Memory B cell (primary cell): ENCODE measurements around the gene LIPM.

Experiments
- ATAC-seq: fragments of 150-1000 bp; cut with Tn5 transposase; 2 replicates; pipeline ENCODE4 v1.10.0; 2021; ENCODE audit warnings: low read depth, mild to moderate bottlenecking, moderate library complexity
- DNase-seq, 2 donors: peaks; one replicate each; pipeline ENCODE4 v3.0.0; 2022; ENCODE audit warnings: low spot score in 2 of 2
- H3K27ac Mint-ChIP-seq: one replicate; pipeline ENCODE4 v1.8.0; 2022; ENCODE audit warnings: mild to moderate bottlenecking, moderate library complexity, mixed read lengths
- H3K27me3 Mint-ChIP-seq: one replicate; pipeline ENCODE4 v1.8.0; 2022; ENCODE audit warnings: mixed read lengths
- H3K36me3 Mint-ChIP-seq: one replicate; pipeline ENCODE4 v1.8.0; 2022; ENCODE audit warnings: mild to moderate bottlenecking, mixed read lengths
- H3K4me1 Mint-ChIP-seq: one replicate; pipeline ENCODE4 v1.8.0; 2022; ENCODE audit warnings: mixed read lengths
- H3K4me3 Mint-ChIP-seq: one replicate; pipeline ENCODE4 v1.8.0; 2022; ENCODE audit warnings: mild to moderate bottlenecking, moderate library complexity, mixed read lengths
- H3K9me3 Mint-ChIP-seq: one replicate; pipeline ENCODE4 v1.8.0; 2022; ENCODE audit warnings: mixed read lengths

Gene LIPM, protein sequence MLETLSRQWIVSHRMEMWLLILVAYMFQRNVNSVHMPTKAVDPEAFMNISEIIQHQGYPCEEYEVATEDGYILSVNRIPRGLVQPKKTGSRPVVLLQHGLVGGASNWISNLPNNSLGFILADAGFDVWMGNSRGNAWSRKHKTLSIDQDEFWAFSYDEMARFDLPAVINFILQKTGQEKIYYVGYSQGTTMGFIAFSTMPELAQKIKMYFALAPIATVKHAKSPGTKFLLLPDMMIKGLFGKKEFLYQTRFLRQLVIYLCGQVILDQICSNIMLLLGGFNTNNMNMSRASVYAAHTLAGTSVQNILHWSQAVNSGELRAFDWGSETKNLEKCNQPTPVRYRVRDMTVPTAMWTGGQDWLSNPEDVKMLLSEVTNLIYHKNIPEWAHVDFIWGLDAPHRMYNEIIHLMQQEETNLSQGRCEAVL

DNA sequence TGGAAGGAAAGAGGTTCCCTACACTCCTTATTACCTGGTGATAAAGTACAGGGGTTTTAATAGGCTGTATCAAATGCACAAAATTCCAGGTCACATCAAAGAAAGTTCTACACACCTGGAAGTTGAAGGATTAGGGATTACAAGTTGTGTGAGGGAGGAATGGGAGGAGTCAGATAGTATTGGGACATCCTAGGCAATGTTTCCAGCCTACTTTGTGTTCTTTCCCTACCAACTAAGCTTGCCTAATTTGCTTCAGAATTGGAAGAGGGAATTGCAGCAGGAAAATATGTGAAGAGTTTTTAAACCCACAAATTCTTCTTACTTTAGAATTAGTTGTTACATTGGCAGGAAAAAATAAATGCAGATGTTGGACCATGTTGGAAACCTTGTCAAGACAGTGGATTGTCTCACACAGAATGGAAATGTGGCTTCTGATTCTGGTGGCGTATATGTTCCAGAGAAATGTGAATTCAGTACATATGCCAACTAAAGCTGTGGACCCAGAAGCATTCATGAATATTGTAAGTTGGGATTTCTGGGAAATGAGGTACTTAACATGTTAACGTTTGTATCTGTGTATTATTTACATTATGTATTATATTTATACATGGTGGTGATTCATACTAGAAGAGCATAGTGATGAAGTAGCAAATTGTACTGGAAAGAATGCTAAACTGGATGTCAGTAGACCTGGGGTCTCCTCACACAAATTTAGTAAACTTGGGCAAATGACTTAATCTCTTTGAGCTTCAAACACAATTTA, at the start of gene LIPM:
Gene LIPM (plus strand): TSS at position 208 of the 763 bp plus-strand sequence. CDS start 167 bp downstream, at position 375.
- H3K4me1 Mint-ChIP-seq: no peaks in the 10 kb centered on the region
- H3K9me3 Mint-ChIP-seq: no peaks in the 10 kb centered on the region
- ATAC-seq (no peak), DNase-seq (no peak)
- H3K27ac Mint-ChIP-seq: no peak within 1 kb of the TSS
- peaks cover 3% of the 10 kb centered on the region for H3K27me3 Mint-ChIP-seq
- no peak within 1 kb of the TSS for H3K4me3 Mint-ChIP-seq
- H3K36me3 Mint-ChIP-seq: no peaks in the 10 kb centered on the region

DNA sequence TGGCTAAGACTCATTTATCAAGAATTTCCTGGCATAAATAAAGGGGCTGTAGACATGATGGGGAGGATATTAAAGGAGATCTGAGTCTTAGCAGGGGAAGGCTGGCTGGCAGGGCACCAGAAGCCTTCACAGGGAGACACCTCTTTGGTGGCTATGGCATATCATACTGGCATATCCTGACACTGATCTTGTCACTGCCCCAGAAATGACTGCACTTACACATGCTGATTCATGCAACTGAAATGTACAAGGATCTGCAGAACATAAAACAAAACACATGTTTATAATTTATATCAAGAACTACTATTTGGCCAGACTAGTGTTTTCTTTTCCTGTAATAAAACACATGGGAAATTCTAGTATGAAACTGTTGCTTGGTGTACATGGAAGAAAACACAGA, 48.2 kb upstream of the LIPM start:
- Mint-ChIP-seq H3K4me3 (no peak overlapping the region), H3K9me3 (no peaks in the 10 kb centered on the region), H3K36me3 (no peaks in the 10 kb centered on the region)

DNA sequence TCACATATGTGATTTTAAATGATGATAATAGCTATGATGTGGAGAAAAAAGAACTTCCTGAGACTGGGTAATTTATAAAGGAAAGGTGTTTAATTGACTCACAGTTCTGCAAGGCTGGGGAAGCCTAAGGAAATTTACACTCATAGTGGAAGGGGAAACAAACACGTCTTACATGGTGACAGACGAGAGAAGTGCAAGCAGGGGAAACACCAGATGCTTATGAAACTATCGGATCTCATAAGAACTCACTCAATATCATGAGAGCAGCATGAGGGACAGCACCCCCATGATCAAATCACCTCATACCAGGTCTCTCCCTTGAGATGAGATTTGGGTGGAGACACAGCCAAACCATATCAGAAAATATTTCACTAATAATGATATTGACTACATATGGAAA, 46.8 kb upstream of the LIPM start:
- DNase-seq: no peak
- no peak for ATAC-seq
- Mint-ChIP-seq H3K36me3 (no peaks in the 10 kb centered on the region), H3K4me3 (no peak overlapping the region), H3K4me1 (peaks cover 6% of the 10 kb centered on the region), H3K9me3 (no peaks in the 10 kb centered on the region), H3K27ac (no peak overlapping the region), H3K27me3 (peaks cover 3% of the 10 kb centered on the region)

More for the DNA sequence above, 48.2 kb upstream of the LIPM start:
- no peak overlapping the region for H3K27ac Mint-ChIP-seq
- no peaks in the 10 kb centered on the region for H3K4me1 Mint-ChIP-seq
- H3K27me3 Mint-ChIP-seq: peaks cover 3% of the 10 kb centered on the region
- no peak for ATAC-seq
- DNase-seq: no peak

DNA sequence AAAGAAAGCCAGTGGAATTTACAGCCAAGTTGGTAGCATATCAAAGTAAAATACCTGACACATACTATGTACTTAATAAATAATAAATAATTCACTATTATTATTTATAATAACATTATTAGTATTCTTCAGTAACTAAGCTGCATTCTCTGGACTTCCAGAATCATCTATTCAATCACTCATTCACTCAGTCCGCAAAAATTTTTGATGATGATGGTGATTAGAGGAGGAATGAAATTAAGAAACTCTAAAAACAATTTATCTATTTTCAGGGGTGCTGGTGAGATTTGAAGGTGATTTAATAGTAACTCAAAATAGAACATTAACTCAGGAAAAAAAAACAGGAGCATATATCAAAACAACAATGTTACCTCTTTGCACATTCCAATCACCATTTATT, 45.9 kb upstream of the LIPM start:
- Mint-ChIP-seq H3K4me1 (peaks cover 6% of the 10 kb centered on the region), H3K27me3 (peaks cover 3% of the 10 kb centered on the region), H3K36me3 (no peaks in the 10 kb centered on the region), H3K9me3 (no peaks in the 10 kb centered on the region), H3K4me3 (no peak overlapping the region), H3K27ac (no peak overlapping the region)
- ATAC-seq: no peak
- DNase-seq: no peak

DNA sequence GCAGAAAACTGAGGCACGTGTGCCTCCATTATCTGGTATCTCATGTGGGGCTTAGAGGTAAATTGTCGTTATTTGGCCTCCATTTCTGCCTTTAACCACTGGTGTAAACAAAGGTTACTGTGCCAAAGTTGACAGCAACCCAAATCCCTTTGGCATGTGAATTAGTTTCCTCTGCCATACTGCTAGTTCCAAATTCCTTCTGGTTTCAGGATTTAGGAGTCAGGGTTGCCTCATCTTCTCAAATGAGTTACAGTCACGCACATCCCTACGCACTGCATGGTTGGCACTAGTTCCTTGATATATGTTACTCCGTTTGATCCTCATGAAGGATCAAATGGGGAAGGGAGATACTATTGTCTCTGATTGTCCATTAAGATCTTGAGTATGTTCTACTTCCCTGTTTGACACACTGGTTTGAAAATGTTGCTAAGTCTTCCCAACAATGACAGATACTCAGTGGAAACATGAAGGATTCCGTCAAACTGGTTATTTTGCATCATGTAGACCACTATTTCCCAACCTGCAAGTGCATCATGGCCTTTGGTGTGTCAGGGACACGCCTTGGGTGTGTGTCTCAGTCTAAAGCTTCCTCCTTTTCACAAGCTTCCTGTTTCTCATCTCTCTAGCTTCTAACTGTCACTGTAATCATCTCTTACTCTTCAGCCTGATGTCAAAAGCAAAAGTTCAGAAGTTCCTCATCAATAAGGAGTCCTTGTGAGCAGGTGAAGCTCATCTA, 43.0 kb upstream of the LIPM start, which contains the start of gene LIPN:
Gene LIPN (plus strand): TSS at position 655 of the 736 bp plus-strand sequence. CDS start 1,386 bp downstream, outside the sequence.
- H3K4me3 Mint-ChIP-seq: peak within 1 kb of the TSS; percentile 11
- peaks cover 6% of the 10 kb centered on the region for H3K4me1 Mint-ChIP-seq
- peaks cover 3% of the 10 kb centered on the region for H3K27me3 Mint-ChIP-seq
- no peaks in the 10 kb centered on the region for H3K9me3 Mint-ChIP-seq
- ATAC-seq (peak; percentile 85), DNase-seq (peak in 1 of 2 donors; percentile 9)
- H3K36me3 Mint-ChIP-seq: peaks cover 2% of the 10 kb centered on the region
- no peak within 1 kb of the TSS for H3K27ac Mint-ChIP-seq

DNA sequence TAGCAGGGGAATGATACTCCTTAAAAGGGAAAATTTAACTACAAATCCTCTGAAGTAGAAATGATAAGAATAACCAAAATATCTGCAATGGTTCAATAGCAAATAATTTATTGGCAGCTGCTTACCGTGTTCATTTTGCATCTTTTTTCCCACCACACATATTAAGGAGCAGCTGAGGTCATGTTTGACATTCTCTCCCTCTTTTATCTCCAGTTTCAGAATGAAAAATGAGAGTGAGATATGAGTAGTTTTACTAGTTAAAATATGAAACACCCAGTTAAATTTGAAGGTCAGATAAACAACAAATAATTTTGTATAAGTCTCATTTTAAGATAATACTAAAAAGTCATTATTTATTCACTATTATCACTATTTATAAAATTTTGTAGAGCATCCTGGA, 39.6 kb upstream of the LIPM start:
- Mint-ChIP-seq H3K27me3 (no peaks in the 10 kb centered on the region), H3K9me3 (no peaks in the 10 kb centered on the region), H3K36me3 (peaks cover 2% of the 10 kb centered on the region), H3K4me3 (no peak overlapping the region), H3K4me1 (peaks cover 6% of the 10 kb centered on the region), H3K27ac (no peak overlapping the region)
- DNase-seq (no peak), ATAC-seq (no peak)

DNA sequence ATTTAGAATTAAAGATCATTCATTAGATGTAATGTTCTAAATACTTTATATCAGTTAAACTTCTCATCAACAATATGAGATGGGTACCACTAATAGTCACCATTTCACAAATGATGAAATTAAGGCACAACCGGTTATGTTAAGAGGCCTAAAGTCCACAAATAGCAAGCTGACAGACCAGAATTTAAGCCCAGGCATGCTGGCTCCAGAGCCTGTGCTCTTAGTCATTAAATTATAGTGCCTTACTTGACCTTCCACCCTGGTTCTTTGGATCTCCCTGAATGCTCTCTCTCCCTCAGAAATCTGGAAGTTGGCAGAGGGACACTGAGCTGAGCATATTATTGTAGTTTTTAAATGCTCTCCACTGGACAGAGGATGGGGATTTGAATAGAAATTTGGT, 39.1 kb upstream of the LIPM start:
- Mint-ChIP-seq H3K27me3 (no peaks in the 10 kb centered on the region), H3K36me3 (peaks cover 2% of the 10 kb centered on the region), H3K27ac (no peak overlapping the region), H3K4me1 (peaks cover 6% of the 10 kb centered on the region), H3K4me3 (no peak overlapping the region), H3K9me3 (no peaks in the 10 kb centered on the region)
- no peak for ATAC-seq
- DNase-seq: no peak

DNA sequence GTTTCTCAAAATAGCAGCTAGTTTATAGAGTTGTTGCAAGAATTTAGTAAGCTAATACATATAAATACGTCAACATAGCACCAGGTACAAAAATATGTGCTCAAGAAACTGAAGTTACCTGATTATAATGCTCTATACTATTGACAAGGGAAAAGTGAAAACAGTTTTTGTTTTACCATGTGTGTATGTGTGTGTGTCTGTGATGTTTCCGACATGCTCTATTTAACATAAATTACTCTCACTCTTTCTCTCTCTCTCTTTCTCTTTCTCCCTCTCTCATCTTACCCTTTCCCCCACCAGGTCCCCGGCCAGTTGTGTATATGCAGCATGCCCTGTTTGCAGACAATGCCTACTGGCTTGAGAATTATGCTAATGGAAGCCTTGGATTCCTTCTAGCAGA, 38.4 kb upstream of the LIPM start:
- peaks cover 6% of the 10 kb centered on the region for H3K4me1 Mint-ChIP-seq
- ATAC-seq: no peak
- H3K9me3 Mint-ChIP-seq: no peaks in the 10 kb centered on the region
- H3K4me3 Mint-ChIP-seq: no peak overlapping the region
- no peaks in the 10 kb centered on the region for H3K27me3 Mint-ChIP-seq
- DNase-seq: no peak
- H3K36me3 Mint-ChIP-seq: peaks cover 2% of the 10 kb centered on the region
- no peak overlapping the region for H3K27ac Mint-ChIP-seq

DNA sequence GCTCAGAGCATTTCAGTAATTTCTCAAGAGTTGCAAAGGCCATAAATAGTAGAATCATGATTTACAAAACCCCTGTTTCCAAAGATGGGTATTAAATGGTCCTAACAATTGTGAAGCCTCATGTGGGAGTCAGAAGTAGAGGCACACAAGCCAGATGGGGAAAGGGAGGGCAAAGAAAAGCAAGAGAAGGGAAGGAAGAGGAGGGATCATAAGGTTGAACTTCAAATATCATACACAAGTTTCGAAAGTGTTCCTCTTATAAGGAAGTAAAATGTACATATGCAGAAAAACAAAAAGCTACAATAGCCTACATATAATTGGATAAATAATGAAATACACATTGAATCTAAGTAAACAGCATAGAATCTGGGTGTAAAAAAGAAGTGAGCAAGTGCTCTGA, 36.7 kb upstream of the LIPM start:
- Mint-ChIP-seq H3K4me3 (no peak overlapping the region), H3K27ac (no peak overlapping the region)
- DNase-seq: no peak

DNA sequence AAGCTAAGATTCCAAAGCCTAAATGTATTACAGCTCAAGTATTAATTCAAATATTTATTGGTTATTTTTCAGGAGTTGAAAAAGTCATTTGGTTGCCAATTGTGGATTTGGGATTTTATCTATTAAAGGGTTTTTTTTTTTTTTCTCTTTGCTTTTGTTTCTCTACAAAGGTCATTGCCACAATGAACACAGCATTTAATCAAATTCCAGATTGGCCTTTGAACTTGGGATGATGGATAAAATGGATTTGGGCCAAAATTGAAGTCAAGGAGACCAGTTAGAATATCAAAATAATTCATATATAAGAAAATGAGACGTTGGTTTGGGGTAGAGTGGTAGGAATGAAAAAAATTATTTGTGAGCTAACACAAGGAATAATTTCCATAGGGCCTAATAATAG, 33.1 kb upstream of the LIPM start:
- Mint-ChIP-seq H3K9me3 (no peaks in the 10 kb centered on the region), H3K4me1 (no peaks in the 10 kb centered on the region), H3K36me3 (peaks cover 4% of the 10 kb centered on the region), H3K4me3 (no peak overlapping the region), H3K27me3 (no peaks in the 10 kb centered on the region), H3K27ac (no peak overlapping the region)
- ATAC-seq (no peak), DNase-seq (no peak)

More for the DNA sequence above, 36.7 kb upstream of the LIPM start:
- no peaks in the 10 kb centered on the region for H3K4me1 Mint-ChIP-seq
- no peak for ATAC-seq
- no peaks in the 10 kb centered on the region for H3K27me3 Mint-ChIP-seq
- H3K9me3 Mint-ChIP-seq: no peaks in the 10 kb centered on the region
- peaks cover 2% of the 10 kb centered on the region for H3K36me3 Mint-ChIP-seq

DNA sequence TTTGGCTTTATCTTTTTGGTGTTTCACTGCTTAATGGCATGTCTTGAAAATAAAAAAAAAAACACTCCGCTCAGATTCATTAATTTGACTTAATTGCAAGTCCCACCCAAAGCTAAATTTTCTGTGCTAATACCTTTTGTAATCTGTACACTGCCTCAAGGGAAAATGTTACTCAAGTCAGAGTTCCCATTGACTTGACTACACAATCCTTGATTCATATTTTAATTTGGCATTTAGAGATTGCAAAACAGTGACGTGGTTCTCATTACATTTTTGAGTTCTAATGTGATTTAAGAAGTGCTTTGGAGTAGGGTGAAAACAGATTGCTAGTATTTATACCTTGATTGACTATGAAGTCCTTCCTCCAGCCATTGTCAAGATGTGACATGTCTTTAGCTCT, 21.3 kb upstream of the LIPM start:
- DNase-seq (no peak), ATAC-seq (no peak)
- H3K27me3 Mint-ChIP-seq: peaks cover 4% of the 10 kb centered on the region
- H3K9me3 Mint-ChIP-seq: no peaks in the 10 kb centered on the region
- no peak overlapping the region for H3K27ac Mint-ChIP-seq
- no peaks in the 10 kb centered on the region for H3K4me1 Mint-ChIP-seq
- H3K4me3 Mint-ChIP-seq: no peak overlapping the region
- H3K36me3 Mint-ChIP-seq: no peaks in the 10 kb centered on the region

DNA sequence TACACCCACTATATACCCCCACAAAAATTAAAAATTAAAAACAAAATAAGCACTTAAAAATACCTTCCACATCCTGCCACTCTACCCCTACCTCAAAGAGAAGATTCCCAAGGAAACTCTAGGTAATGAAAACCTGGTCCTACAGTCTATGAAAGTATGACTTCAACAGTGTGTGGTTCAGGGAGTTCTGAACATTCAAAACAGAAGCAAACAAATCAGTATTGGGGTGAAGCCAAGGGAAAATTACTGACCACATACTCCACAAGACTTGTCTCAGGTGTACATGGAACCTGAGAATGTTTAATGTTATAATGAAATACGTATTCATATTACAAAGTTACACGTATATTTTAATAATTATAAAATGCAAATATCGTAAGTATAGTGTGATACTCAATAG, 20.3 kb upstream of the LIPM start:
- Mint-ChIP-seq H3K27ac (no peak overlapping the region), H3K4me1 (no peaks in the 10 kb centered on the region), H3K9me3 (no peaks in the 10 kb centered on the region), H3K27me3 (peaks cover 2% of the 10 kb centered on the region), H3K4me3 (no peak overlapping the region), H3K36me3 (no peaks in the 10 kb centered on the region)
- DNase-seq (no peak), ATAC-seq (no peak)

DNA sequence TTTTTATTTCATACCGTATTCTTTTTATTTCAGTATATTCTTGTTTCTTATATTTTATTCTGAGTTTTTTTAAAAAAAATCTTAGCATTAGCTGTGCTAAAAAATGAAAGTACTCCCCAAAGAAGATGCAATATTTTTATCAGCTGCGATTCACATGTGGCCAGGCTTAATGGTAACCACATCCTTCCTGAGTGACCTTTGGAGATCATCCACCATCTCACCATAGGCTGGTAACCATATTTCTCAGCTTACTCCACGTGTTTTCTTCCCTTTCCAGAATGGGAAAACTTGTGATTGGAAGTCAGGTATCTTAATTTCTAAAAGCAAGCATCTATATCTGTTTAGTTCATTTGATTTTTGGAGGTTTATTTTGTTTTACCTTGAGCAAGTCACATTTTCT, 18.8 kb upstream of the LIPM start:
- Mint-ChIP-seq H3K4me3 (no peak overlapping the region), H3K4me1 (no peaks in the 10 kb centered on the region), H3K9me3 (no peaks in the 10 kb centered on the region), H3K27me3 (no peaks in the 10 kb centered on the region), H3K27ac (no peak overlapping the region), H3K36me3 (no peaks in the 10 kb centered on the region)
- no peak for ATAC-seq
- no peak for DNase-seq
